GM21619 (cell line): Measurements from ENCODE around the gene CCDC3.
"Not testable (repeated sequence)": the region's sequence is repeated elsewhere in the genome, so short reads cannot be mapped to it uniquely, and the experiment has no call there.

ENCODE experiments used
- ATAC-seq: cut with Tn5 transposase; IDR thresholded peaks from one replicate; pipeline ENCODE4 v1.9.1; 2021; ENCODE audit not compliant: unreplicated experiment

Gene CCDC3

DNA sequence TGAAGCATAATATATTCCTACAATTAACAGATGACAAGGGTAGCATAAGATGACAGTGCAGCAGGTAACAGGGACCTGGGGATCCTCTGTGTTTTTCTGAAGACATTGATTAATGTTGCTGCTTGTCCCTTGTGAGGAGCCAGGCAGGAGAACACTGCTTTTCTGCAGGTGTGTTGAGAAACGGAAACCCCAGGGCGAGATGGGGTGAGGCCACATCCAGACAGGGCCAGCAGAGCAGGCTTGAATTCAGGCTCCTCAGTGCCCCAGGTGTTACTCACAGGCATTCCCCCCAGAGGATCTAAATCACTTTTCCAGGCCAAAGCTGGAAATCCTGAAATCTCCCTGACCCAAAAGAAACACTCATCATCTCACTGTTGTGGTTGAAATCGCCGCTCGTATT lies 105.3 kb downstream of the CCDC3 start:
- no peak for ATAC-seq

DNA sequence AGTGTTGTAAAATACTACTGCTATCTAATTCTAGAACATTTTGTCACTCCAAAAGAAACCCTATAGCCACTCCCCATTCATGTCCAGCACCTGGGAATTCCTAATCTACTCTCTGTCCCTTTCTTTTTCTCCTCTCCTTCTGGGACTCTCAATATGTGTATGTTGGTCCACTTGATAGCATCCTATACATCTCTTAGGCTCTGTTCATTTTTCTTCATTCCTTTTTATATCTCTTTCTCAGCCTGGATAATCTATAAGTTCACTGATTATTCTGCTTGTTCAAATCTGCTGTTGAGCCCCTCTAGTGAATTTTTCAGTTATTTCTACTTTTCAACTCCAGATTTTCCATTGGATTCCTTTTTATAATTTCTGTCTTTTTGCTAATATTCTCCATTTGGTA lies 108.6 kb downstream of the CCDC3 start:
- no peak for ATAC-seq

DNA sequence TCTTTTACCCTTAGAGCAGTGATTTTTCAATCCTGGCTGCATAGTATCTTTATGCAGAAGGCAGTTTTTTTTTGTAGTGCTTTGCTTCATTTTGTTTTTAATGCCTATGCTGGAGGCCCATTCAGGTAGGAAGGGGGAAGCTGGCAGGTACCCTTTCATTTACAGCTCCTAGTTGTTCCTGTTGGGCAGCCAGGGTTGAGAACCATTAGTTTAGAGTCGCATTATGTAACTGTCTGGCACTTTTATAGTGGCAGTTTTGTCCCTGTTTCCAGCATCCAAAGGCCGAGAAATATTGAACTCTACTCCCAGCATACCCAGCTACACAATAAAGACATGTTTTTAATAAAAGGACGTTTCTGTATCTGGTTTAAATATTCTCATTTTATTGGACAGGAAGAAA lies 110.6 kb downstream of the CCDC3 start:
- no peak for ATAC-seq

DNA sequence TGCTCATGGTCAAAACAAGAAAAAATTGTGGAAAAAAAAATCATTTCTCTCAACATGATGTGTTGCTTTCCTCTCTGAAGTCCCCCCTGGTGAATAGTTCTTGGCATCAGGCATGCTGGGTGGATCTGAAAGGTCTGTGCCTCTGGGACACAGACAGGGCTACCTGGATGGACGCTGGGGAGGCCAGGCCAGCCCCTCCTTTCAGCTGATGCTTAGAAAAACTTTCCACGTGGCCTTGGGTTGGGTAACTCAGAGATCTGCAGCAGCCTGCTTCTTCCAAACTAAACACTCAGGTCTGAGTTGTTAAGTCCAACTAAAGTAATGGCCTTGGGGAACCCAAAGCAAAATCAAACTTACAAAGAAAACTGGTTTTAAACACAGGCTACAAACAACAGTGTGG lies 113.0 kb downstream of the CCDC3 start:
- no peak for ATAC-seq

DNA sequence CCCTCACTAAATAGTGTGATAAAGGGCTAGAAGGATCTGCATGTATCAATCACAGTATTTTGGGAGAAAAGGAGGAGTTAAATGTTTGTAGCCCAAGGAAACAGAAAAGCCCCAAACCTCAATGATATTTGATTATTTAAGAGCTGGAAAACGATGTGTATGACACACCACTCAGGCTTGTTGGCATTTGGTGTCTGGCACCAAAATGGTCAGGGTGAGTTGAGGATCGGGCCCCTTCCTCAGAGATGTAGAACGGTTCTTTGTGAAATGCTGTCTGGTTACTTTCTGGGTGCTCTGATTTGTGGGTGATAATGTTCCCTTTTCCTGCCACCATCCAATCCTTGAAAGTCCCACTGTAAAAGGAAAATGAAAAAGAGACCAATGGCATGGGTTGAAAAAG lies 113.7 kb downstream of the CCDC3 start:
- no peak for ATAC-seq

DNA sequence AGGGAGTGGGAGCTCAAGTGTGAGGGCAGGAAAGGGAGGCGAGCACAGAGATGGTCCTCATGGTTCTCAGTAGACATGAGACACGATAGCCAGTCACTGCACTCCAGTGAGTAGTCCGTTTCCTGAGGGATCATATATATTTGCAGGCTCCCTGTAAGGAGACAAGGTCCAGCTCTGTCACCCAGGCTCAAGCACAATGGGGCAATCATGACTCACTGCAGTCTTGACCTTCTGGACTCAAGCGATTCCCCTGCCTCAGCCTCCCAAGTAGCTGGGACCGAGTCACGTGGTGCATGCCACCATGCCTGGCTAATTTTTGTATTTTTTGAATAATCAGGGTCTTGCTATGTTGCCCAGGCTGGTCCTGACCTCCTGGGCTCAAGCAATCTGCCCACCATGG lies 116.7 kb downstream of the CCDC3 start:
- ATAC-seq = no peak

DNA sequence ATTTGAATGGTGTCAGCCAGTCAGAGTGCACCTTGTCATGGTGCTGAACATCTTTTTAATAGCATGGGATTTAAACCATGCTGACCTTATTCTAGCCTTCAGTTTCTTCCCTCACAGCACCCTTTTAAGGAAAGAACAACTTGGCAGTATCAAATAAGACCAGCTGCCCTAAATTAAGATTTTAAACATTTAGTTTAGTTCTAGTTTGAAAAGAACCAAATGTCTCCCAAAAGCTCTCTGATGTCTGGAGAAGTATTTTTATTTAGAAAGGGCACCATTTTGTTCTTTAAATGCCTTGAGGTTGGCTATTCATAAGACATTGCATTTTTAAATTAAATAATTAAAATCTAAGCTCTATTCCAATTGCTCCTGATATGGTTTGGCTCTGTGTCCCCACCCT lies 121.1 kb downstream of the CCDC3 start:
- ATAC-seq = no peak

DNA sequence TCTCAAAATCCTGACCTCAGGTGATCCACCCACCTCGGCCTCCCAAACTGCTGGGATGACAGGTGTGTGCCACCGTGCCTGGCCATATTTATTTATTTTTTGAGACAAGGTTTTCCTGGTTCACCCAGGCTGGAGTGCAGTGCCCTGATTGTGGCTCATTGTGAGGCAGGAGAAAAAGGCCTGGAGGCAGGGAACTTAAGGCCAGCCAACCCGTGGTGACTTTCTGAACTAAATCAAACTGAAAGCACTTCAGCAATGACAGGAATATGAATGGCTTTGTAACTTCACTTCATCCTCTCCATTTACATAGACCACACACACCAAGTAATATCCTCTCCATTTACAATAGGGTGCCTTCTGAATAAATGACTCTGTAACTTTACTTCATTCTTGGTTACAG lies 124.4 kb downstream of the CCDC3 start:
- ATAC-seq = no peak

DNA sequence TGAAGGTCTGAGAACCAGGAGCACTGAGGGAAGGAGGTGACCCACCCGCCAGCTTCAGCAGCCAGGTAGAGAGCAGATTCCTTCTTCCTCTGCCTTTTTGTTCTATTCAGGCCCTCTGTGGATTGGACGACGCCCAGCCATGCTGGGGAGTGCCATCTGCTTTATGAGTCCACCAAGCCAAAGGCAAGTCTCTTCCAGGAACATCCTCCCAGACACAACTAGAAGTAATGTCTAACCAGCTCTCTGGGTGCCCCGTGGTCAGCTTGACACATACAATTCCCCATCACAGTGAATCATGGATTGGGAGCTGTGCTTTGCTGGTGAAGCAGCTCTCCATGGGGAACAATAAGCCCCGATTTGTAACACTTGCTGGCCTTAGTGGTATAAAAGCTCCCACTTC lies 125.2 kb downstream of the CCDC3 start:
- no peak for ATAC-seq

DNA sequence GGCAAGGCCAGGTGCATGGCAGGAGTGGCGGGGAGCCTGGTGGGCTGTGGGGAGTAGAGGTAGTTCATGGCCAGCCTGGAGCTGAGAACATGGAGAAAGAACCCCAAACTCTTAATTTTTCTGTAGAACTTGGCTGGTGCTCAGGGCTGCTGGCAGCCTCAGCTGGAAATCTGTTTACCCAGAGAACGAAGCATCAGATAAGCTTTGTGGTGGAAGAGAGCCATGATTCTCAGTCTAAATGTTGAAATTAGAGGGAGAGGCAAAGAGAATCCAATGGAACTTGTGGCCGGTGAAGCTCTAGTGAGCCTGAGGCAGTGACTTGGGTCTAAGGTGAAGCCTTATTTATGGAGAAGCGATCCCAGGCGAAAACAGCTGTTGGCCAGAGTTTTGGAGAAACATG lies 126.4 kb downstream of the CCDC3 start:
- no peak for ATAC-seq

DNA sequence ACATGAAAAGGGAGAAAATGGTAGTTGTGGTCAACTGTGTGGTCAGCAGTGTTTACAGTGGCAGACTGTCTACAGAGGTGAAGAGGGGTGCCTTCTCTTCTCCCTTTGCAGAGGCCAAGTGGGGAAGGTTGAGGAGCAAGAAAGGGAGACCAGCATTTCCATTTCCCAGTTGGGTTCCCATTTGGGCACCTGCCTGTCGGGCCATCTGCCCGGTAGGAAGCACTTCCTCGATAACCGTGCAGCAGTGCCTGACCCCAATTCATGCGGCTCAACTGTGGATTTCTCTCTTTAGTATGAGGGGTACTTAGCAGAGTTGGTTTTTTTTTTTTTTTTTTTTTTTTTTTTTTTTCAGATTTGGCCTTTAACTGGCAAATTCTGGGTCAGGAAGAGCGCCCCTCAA lies 127.0 kb downstream of the CCDC3 start:
- ATAC-seq = no peak

DNA sequence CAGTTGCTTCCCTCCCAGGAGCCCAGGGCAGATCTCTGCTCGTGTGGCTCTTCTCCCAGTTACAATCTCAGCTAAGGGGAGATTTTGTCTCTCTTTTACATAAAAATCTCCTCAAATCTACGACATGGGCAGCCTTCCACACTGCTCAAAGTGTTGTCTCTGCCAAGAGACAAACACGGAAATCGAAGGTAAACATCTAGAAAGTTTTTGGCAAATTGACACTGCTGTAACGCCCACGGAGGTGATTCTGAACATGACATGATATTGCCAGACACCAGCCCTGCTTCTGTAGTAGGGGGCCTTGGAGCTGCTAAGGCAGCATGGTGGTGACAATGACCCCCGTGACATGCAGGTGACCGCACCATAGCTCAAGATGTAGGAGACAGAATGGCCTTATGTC lies 128.3 kb downstream of the CCDC3 start:
- ATAC-seq = no peak

DNA sequence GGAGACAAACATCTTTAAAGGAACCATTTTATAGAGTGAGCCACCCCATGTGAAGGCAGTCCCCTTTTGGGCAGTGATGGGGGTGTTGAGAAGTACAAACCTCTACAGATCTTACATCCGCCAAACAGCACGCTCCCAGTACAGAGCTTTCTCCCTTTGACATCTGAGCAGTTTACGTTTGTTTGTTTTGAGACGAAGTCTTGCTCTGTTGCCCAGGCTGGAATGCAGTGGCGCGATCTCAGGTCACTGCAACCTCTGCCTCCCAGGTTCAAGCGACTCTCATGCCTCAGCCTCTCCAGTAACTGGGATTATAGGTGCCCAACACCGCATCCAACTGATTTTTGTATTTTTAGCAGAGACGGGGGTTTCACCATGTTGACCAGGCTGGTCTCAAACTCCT lies 128.9 kb downstream of the CCDC3 start:
- ATAC-seq = no peak

DNA sequence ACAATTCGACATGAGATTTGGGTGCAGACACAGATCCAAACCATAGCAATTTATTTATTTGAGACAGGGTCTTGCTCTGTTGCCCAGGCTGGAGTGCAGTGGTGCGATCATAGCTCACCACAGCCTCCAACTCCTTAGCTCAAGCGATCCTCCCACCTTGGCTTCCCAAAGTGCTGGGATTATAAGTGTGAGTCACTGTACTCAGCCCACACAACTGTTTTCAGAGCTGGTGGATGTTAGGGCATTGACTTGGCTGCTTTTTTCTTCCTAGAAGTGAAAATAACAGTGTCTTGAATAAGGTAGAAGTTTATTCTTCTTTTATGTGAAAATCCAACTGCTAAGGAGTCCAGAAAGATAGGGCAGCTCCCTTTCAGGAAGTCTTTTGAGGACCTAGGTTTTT lies 132.1 kb downstream of the CCDC3 start:
- ATAC-seq = no peak

DNA sequence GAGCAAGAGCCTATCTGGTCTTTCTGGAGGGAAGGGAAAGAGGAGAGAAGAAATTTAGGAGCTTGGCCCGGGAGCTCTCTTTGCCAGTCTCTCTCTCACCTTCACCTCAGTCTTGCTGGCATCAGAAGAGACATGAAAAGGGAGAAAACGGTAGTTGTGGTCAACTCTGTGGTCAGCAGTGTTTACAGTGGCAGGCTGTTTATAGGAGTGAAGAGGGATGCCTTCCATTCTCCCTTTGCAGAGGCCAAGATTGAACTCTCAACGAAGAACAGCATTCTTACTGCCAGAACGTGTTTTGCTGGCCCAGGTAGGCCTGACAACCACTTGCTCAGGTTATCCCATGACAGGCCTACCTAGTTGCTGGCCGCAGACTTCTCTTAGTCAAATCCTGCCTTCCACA lies 133.3 kb downstream of the CCDC3 start:
- ATAC-seq = no peak

DNA sequence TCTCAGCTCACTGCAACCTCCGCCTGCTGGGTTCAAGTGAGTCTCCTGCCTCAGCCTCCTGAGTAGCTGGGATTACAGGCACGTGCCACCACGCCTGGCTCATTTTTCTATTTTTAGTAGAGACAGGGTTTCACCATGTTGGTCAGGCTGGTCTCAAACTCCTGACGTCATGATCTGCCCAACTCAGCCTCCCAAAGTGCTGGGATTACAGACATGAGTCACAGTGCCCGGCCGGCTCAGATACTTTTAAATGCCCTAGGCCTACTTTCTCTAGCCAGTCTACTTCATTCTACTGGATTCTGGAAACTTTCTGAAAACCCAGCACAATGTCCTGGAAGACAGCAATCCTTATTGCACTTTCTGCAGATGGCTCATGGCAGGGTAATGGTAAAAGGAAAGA lies 136.0 kb downstream of the CCDC3 start:
- not testable (repeated sequence) for ATAC-seq

DNA sequence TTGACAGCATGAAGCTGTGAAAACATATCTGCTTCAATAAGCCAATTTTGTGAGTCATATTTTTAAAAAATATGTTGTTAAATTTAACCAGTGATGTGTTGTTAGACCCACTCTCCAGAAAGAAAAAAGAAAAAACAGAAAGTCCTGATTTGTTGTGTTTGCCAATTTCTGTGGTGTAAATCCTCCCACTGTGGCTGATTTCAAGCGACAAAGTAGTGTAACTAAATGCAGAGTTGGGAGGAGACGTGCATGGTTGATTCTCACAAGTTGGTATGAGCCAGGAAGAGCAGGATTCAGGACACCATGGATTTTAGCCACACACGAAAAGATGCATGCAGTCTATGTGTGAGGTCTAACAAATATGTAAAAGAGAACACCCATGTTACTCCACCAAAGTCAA lies 139.1 kb downstream of the CCDC3 start:
- no peak for ATAC-seq

DNA sequence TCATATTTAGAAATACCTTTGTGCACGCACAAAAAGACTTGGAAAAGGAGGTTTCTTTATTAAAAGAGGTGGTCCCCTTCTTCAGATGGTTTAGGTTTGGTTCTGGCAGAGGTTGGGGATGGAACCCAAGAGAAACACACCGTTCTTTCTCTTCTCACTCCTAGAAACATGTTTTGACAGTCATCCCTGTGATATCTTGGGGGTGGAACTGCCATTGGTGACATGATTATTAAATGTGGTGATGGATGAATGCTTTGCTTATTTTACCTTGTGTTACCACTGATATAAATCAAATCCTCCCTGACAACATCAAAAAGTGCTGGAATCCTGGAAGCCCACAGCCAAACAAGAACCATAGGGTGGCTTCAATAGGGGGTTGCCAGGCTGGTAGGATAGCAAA lies 146.5 kb downstream of the CCDC3 start:
- no peak for ATAC-seq

DNA sequence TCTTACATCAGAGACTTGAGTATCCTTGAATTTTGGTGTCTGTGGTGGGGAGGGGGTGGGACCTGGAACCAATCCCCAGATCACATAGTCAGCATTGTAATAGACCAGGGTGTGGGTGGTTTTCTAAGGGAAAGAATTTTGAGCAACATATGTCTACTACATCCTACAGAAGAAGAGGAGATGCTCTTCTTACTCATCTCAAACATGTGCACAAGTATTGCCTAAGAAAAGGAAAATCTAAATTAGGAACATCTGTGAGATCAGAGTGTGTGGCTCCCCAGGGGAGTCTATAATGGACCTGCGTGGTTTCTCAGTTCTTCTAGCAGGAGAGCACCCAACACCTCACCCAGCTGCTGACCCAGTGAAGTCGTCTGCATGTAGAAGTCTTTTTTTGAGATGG lies 148.8 kb downstream of the CCDC3 start:
- ATAC-seq = no peak

DNA sequence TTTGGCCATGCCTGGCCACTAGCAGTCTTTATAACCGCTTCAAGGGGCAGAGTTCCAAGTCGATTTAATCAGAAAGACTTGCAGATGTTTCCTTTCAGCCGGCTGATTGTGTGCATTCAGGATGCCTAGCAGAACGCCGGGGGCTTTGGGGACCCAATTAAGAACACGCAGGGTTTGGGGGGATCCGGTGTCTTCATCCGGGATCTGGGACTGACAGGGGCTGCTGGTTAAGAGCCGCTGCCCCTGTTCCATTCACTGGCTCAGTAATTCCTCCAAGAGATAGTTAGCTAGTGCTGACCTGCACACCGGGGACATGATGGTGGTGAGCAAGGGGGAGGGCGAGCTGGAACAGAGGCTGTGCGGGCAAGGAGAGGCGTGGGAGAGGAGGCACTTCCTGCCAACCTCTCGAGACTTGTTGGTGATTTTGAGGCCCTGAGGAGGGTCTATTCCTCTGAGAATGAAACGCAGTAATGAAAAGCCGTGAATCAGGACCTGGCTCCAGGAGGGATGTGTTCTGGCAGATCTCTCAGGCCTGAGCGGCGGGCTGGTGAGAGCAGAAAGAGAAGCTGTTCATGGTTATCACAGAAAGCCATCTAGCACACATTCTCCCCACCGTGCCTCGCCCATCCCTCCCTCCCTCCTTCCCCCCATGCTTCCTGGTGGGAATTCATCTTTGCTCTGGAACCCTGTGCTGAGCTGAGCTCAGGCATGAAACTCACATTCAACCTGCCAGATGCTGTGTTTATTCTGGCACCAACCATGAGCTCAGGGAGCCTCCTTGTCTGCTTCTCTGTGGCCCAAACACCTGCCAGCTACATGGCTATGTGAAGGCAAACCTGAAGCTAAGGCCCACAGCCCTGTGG lies 152.0 kb downstream of the CCDC3 start:
- ATAC-seq = no peak

DNA sequence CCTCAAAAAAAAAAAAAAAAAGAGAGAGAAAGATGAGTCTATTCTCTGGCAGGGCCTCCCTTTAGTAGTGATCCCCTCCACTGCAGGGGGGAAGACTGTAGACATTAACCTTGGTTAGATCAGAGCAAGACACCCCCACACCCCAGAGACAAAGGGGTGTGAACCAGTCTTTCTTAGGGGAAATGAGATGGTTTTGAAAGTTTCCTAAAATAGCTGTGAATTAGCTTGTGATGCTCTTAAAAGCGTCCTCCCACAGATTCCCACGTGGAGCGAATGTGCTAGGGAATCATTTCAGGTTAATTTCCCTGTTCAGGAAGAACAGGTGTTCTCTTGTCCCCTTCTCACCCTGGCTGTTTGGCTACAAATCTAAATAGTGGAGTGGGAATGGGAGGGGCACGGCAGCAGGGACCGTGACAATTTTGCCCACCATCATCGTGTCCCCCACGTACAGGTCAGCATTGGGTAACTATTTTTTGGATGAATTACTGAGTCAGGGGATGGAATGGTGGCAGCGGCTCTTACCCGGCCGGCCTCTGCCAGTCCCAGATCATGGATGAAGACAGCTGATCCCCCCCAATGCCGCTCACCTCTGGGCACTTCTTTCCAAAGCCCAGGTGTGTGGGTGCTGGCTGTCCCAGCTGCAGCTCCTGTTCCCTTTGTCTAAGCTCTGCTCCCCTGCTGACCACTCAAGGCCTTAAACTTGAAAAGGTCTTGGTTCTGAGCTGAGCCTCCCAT lies 152.9 kb downstream of the CCDC3 start:
- no peak for ATAC-seq

DNA sequence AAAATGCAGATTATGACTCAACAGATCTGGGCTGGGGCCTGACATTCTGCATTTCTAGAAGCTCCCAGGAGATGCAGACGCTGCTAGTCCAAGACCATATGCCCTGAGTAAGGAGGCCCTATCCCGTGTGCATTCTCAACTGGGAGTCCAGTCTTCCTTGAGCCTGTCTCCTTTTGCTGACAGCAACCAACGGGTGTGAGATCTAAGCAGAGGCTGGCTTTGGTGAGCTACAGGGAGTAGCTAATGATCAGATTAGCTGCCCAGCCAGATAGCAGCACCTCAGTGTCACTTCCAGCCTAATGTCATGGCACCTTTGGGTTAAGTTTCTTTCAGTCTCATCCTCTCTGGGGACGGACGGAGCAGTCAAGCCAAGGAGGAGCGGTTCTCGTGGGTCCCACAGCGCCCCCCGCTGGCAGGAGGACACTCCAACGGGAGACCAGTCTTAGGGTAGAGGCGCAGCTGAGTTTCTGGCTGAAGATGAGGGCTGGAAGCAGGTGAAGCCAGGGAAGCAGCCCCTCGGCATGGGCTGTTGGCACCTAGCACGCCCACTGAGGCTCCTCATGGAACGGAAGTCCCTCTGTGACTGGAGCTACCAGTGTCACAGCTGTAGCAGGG lies 154.0 kb downstream of the CCDC3 start:
- ATAC-seq = no peak
